ENCODE data around the gene COX19. TPM values are rescaled to one million over a fixed set of nuclear protein-coding genes. Genes with fewer than 3 reads are reported as not detected.

Gene COX19
- polyA plus RNA-seq, 1 donor from 2014 or later = 16.0 TPM

DNA sequence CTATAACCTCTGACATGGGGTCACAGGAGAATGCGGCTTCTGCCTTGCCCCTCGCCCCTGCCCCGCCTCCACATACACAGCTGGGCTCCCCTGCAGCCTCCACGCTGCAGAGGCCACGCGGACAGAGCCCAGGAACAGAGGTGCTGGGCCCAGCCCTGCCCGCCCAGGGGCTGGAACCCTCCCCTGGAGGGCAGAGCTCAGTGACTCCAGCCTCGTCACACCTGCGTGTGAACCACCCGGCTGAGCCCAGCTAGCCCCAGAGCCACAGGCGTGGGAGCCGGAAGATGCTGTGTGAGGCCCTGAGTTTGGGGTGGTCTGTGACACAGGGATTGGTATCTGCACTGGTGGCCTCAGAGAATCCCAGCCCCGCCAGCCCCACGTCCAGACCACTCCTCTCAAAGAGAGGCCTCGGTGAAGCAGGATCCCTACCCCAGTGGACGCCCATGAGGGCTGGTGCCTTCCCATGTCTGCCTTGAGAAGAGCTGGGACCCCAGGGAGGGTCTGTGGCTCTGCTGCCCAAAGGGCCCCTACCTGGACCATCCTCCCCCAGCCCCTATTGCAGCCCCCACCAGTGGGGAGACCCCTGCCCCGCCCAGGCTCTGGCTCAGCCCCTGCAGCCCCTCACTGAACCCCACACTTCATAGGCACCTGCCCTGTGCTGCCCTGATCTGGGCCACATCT is 12.8 kb downstream of the COX19 start:
- TF ChIP-seq, protein P1, sequence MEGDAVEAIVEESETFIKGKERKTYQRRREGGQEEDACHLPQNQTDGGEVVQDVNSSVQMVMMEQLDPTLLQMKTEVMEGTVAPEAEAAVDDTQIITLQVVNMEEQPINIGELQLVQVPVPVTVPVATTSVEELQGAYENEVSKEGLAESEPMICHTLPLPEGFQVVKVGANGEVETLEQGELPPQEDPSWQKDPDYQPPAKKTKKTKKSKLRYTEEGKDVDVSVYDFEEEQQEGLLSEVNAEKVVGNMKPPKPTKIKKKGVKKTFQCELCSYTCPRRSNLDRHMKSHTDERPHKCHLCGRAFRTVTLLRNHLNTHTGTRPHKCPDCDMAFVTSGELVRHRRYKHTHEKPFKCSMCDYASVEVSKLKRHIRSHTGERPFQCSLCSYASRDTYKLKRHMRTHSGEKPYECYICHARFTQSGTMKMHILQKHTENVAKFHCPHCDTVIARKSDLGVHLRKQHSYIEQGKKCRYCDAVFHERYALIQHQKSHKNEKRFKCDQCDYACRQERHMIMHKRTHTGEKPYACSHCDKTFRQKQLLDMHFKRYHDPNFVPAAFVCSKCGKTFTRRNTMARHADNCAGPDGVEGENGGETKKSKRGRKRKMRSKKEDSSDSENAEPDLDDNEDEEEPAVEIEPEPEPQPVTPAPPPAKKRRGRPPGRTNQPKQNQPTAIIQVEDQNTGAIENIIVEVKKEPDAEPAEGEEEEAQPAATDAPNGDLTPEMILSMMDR (IDR thresholded peaks at IDR 0.05; ENCODE audit: poor library complexity, severe bottlenecking) = no peak
- TF ChIP-seq EP300 (conservative IDR thresholded peaks at IDR 0.05; ENCODE audit: poor library complexity, severe bottlenecking) (no peak), MXI1 (conservative IDR thresholded peaks at IDR 0.05; ENCODE audit: poor library complexity, severe bottlenecking) (no peak), EZH2 (IDR thresholded peaks at IDR 0.05; ENCODE audit: borderline replicate concordance, insufficient read depth, low read length, poor library complexity, severe bottlenecking) (no peak), SMC3 (conservative IDR thresholded peaks at IDR 0.05; ENCODE audit: poor library complexity) (no peak), REST (IDR thresholded peaks at IDR 0.05; ENCODE audit: borderline replicate concordance) (no peak), RAD21 (conservative IDR thresholded peaks at IDR 0.05) (no peak), TAF1 (IDR thresholded peaks at IDR 0.05; ENCODE audit: low read depth) (no peak), POLR2AphosphoS5 (IDR thresholded peaks at IDR 0.05) (no peak)
- Histone ChIP-seq H3K4me3 (ENCODE audit: low read length) (no peak overlapping the region), H3K36me3 (ENCODE audit: insufficient read depth, low read length) (no peaks in the 10 kb centered on the region), H4K20me1 (ENCODE audit: insufficient read depth) (no peaks in the 10 kb centered on the region), H3K4me2 (ENCODE audit: low read length) (no peak overlapping the region), H2AFZ (ENCODE audit: low read depth, low read length) (no peak overlapping the region), H3K9ac (ENCODE audit: low read length) (no peak overlapping the region), H3K27ac (ENCODE audit: low read length) (no peak overlapping the region), H3K79me2 (replicated peaks; ENCODE audit: insufficient read depth, low read length) (no peaks in the 10 kb centered on the region), H3K9me3 (ENCODE audit: low read length) (no peaks in the 10 kb centered on the region), H3K9me2 (ENCODE audit: insufficient read depth, low read length) (no peaks in the 10 kb centered on the region), H3F3A (ENCODE audit: insufficient read depth, low read length, poor library complexity, severe bottlenecking) (no peaks in the 10 kb centered on the region), H3K27me3 (ENCODE audit: insufficient read depth, low read depth, low read length) (no peaks in the 10 kb centered on the region)

GRCh38 chr7:961546-962400 is 13.6 kb downstream of the COX19 start:
- H3K79me2 ChIP-seq (replicated peaks; ENCODE audit: insufficient read depth, low read length) = no peaks in the 10 kb centered on the region

More at GRCh38 chr7:961546-962400, 13.6 kb downstream of the COX19 start:
- Histone ChIP-seq H3K4me3 (ENCODE audit: low read length) (no peak overlapping the region), H4K20me1 (ENCODE audit: insufficient read depth) (no peaks in the 10 kb centered on the region), H3K9me3 (ENCODE audit: low read length) (no peaks in the 10 kb centered on the region), H2AFZ (ENCODE audit: low read depth, low read length) (no peak overlapping the region), H3K4me2 (ENCODE audit: low read length) (no peak overlapping the region), H3K27ac (ENCODE audit: low read length) (no peak overlapping the region), H3K27me3 (ENCODE audit: insufficient read depth, low read depth, low read length) (no peaks in the 10 kb centered on the region), H3K36me3 (ENCODE audit: insufficient read depth, low read length) (no peaks in the 10 kb centered on the region), H3K9ac (ENCODE audit: low read length) (no peak overlapping the region), H3K9me2 (ENCODE audit: insufficient read depth, low read length) (no peaks in the 10 kb centered on the region), H3F3A (ENCODE audit: insufficient read depth, low read length, poor library complexity, severe bottlenecking) (no peaks in the 10 kb centered on the region)
- TF ChIP-seq REST (IDR thresholded peaks at IDR 0.05; ENCODE audit: borderline replicate concordance) (no peak), MXI1 (conservative IDR thresholded peaks at IDR 0.05; ENCODE audit: poor library complexity, severe bottlenecking) (no peak), EZH2 (IDR thresholded peaks at IDR 0.05; ENCODE audit: borderline replicate concordance, insufficient read depth, low read length, poor library complexity, severe bottlenecking) (no peak), RAD21 (conservative IDR thresholded peaks at IDR 0.05) (no peak), POLR2AphosphoS5 (IDR thresholded peaks at IDR 0.05) (no peak), SMC3 (conservative IDR thresholded peaks at IDR 0.05; ENCODE audit: poor library complexity) (no peak), TAF1 (IDR thresholded peaks at IDR 0.05; ENCODE audit: low read depth) (no peak), EP300 (conservative IDR thresholded peaks at IDR 0.05; ENCODE audit: poor library complexity, severe bottlenecking) (no peak)
- TF ChIP-seq, protein P1 (IDR thresholded peaks at IDR 0.05; ENCODE audit: poor library complexity, severe bottlenecking) = no peak

Measured in neural cell (in vitro differentiated cells).